ENCODE results near the gene ABCC3. TPM values are rescaled to one million over a fixed set of nuclear protein-coding genes. Genes with fewer than 3 reads are reported as not detected.
A peak's percentile ranks its signal among the peaks of the same experiment; 100 is the strongest.

ABCC3 gene
- total RNA-seq, 4 donors from 2014 or later: 2.0 to 18.7 (median 5.1) TPM

DNA sequence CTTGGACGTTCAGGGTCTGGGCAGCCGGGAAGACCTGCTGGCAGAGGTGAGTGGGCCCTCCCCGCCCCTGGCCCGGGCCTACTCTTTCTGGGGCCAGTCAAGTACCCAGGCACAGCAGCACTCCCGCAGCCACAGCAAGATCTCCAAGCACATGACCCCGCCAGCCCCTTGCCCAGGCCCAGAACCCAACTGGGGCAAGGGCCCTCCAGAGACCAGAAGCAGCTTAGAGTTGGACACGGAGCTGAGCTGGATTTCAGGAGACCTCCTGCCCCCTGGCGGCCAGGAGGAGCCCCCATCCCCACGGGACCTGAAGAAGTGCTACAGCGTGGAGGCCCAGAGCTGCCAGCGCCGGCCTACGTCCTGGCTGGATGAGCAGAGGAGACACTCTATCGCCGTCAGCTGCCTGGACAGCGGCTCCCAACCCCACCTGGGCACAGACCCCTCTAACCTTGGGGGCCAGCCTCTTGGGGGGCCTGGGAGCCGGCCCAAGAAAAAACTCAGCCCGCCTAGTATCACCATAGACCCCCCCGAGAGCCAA, 8.6 kb upstream of the ABCC3 start:
- 60% methylated on average over 1 of the region's 19 CpGs; no CpG with 5 or more reads in 1 of the 2 donors for WGBS, 2 donors (ENCODE audit: low coverage in 1 of 2)
- peaks cover 56% of the 10 kb centered on the region for H3K27me3 ChIP-seq
- TF ChIP-seq, protein P1, sequence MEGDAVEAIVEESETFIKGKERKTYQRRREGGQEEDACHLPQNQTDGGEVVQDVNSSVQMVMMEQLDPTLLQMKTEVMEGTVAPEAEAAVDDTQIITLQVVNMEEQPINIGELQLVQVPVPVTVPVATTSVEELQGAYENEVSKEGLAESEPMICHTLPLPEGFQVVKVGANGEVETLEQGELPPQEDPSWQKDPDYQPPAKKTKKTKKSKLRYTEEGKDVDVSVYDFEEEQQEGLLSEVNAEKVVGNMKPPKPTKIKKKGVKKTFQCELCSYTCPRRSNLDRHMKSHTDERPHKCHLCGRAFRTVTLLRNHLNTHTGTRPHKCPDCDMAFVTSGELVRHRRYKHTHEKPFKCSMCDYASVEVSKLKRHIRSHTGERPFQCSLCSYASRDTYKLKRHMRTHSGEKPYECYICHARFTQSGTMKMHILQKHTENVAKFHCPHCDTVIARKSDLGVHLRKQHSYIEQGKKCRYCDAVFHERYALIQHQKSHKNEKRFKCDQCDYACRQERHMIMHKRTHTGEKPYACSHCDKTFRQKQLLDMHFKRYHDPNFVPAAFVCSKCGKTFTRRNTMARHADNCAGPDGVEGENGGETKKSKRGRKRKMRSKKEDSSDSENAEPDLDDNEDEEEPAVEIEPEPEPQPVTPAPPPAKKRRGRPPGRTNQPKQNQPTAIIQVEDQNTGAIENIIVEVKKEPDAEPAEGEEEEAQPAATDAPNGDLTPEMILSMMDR (IDR thresholded peaks at IDR 0.05): peak in 3 of 4 experiments; percentile 61 to 83 (median 80)
- TF ChIP-seq POLR2A (IDR thresholded peaks at IDR 0.05): no peak
- peaks cover 0 to 8% (median 0%) of the 10 kb centered on the region in 3 donors for H3K4me1 ChIP-seq
- no peaks in the 10 kb centered on the region for H3K9me3 ChIP-seq
- H3K4me3 ChIP-seq: no peak overlapping the region
- H3K36me3 ChIP-seq: no peaks in the 10 kb centered on the region
- H3K27ac ChIP-seq: no peak overlapping the region
- peak; percentile 77 for ATAC-seq

DNA sequence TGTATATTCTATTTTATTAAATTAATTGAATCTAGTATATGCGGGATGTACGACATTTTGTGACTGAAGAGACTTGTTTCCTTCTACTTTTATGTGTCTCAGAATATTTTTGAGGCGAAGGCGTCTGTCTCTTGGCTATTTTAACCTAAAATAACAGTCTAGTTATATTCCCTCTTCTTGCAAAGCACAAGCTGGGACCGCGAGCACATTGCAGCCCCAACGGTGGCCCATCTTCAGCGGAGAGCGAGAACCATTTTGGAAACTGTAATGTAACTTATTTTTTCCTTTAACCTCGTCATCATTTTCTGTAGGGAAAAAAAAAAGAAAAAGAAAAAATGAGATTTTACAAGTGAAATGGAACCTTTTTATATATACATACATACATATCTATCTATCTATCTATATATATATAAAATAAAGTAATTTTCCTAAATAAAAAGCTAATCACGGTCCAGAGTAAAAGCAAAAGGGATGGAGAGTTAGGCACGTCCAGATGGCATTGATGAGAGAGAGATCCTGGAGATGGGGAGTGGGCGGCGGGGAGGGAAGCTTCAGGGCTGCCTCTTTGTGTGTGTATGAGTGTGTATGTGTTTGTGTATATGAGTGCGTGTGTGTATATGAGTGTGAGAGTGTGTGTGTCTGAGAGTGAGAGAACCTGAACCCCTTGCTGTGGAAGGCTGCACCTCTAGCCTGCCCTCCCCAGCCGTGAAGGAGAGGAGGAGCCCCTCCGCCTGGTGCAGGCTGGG, 7.5 kb upstream of the ABCC3 start:
- H3K4me3 ChIP-seq: no peak overlapping the region
- TF ChIP-seq POLR2AphosphoS5 (IDR thresholded peaks at IDR 0.05): no peak
- no peak for TF ChIP-seq POLR2A (IDR thresholded peaks at IDR 0.05)
- TF ChIP-seq, protein P1 (IDR thresholded peaks at IDR 0.05): no peak
- TF ChIP-seq EP300 (IDR thresholded peaks at IDR 0.05): no peak
- ATAC-seq: no peak
- peaks cover 61% of the 10 kb centered on the region for H3K27me3 ChIP-seq
- H3K4me1 ChIP-seq: peaks cover 0 to 8% (median 0%) of the 10 kb centered on the region in 3 donors
- WGBS, 2 donors (ENCODE audit: low coverage in 1 of 2): 82 to 84% methylated on average over 15 of the region's 17 CpGs
- no peaks in the 10 kb centered on the region for H3K9me3 ChIP-seq
- no peaks in the 10 kb centered on the region for H3K36me3 ChIP-seq
- no peak overlapping the region for H3K27ac ChIP-seq

DNA sequence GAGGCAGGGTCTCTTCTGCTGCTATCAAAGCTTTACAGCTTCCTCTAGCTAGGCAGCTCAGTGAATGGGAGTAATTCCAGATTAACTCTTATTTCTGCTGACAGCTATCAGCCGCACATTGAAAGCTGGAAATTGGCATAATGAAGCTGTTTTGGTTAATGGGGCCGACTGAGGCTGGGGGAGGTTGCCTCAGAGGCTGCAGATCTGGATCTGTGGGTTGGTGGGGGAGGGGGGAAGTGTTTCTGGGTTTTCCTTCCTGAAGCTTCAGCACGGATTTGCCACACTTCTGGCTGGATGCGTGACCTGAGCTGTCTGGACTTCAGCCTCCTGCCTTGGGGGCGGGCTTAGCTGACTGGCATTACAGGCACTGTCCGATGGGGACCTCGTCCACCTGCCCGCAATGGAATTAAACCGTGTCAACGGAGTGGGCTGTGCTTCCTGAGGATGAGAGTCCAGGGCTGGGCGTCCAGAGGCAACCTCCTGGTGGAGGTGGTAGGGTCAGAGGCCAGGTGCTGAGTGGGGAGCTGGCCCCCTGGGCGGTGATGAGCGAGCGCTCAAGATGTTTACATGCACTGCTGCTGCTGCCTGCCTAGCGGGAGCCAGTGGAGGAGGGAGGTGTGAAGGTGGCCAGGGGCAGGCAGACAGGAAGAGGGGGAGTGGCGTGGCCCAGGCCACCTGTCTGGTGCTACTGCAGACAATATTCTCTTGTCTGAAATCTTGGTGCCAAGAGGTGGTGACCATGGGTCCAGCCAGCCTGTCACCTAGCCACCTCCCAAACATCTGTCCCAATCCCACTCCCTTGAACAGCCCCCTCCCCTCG, 6.7 kb upstream of the ABCC3 start:
- no peak overlapping the region for H3K4me3 ChIP-seq
- no peak for TF ChIP-seq EP300 (IDR thresholded peaks at IDR 0.05)
- no peak for TF ChIP-seq POLR2AphosphoS5 (IDR thresholded peaks at IDR 0.05)
- no peak for TF ChIP-seq POLR2A (IDR thresholded peaks at IDR 0.05)
- TF ChIP-seq, protein P1 (IDR thresholded peaks at IDR 0.05): no peak
- H3K9me3 ChIP-seq: no peaks in the 10 kb centered on the region
- peaks cover 55% of the 10 kb centered on the region for H3K27me3 ChIP-seq
- no peaks in the 10 kb centered on the region for H3K36me3 ChIP-seq
- WGBS, 2 donors (ENCODE audit: low coverage in 1 of 2): no CpG with 5 or more reads among the region's 17 CpGs
- ATAC-seq: no peak
- no peak overlapping the region for H3K27ac ChIP-seq
- peaks cover 0 to 8% (median 0%) of the 10 kb centered on the region in 3 donors for H3K4me1 ChIP-seq

DNA sequence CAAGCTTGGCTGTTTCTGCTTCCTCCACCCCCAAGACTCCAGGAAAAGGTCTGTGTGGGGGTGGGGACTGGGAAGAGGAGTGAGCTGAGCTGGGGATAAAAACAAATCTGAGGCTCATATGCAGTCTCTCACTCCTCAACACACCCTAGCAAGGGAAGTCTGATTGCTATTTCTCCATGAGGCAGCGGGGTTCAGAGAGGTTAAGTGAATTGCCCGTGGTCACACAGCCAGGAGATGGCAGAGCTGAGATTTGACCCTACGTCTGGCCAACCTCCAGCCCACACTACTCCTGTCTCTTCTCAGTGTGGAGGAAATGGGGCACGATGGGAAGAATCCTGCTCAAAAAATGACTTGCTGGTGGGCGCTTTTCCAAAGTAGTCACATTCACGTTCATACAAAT, 4.8 kb upstream of the ABCC3 start:
- no peak overlapping the region for H3K27ac ChIP-seq
- H3K4me3 ChIP-seq: no peak overlapping the region
- WGBS, 2 donors (ENCODE audit: low coverage in 1 of 2): 80% methylated on average over 2 of the region's 6 CpGs; no CpG with 5 or more reads in 1 of the 2 donors
- peaks cover 0 to 16% (median 8%) of the 10 kb centered on the region in 3 donors for H3K4me1 ChIP-seq
- H3K27me3 ChIP-seq: peaks cover 59% of the 10 kb centered on the region
- no peaks in the 10 kb centered on the region for H3K9me3 ChIP-seq
- TF ChIP-seq POLR2A (IDR thresholded peaks at IDR 0.05): no peak
- TF ChIP-seq EP300 (IDR thresholded peaks at IDR 0.05): no peak
- no peak for TF ChIP-seq POLR2AphosphoS5 (IDR thresholded peaks at IDR 0.05)
- ATAC-seq: no peak
- no peaks in the 10 kb centered on the region for H3K36me3 ChIP-seq

DNA sequence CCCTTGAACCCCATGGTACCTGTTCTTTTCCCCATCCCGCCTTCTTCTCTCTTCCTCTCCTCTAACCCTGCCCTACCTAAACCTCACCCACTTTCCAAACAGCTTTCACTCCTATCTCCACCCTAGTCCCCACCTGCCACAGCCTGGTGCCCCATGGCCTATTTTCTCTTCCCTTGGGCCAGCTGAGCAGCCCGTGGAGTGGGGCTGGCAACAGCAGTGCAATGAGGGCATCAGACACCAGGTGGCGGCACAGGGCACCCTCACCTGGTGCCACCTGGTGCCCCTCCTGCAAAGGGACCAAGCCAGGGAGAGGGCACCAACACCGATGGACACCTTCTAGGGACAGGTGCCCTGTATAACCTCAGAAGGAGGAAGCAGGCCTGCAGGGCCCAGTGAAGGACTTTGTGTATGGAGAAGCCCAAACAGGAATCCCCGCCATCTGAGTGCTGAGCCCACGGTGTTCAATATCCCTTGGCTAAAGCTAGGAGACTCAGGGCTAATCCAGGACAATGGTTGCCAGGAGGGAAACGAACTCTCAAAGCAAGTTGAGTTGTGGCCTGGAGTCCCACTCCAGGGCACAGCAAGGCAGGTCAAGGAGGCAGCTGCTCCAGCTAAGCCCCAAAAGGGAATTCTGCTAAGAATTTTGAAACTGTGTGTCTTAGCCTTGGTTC, 4.0 kb upstream of the ABCC3 start:
- no peaks in the 10 kb centered on the region for H3K9me3 ChIP-seq
- 77% methylated on average over 2 of the region's 7 CpGs; no CpG with 5 or more reads in 1 of the 2 donors for WGBS, 2 donors (ENCODE audit: low coverage in 1 of 2)
- no peaks in the 10 kb centered on the region for H3K36me3 ChIP-seq
- H3K27ac ChIP-seq: no peak overlapping the region
- ATAC-seq: no peak
- no peak overlapping the region for H3K4me3 ChIP-seq
- peaks cover 67% of the 10 kb centered on the region for H3K27me3 ChIP-seq
- peaks cover 0 to 24% (median 15%) of the 10 kb centered on the region in 3 donors for H3K4me1 ChIP-seq
- TF ChIP-seq POLR2A (IDR thresholded peaks at IDR 0.05): no peak
- TF ChIP-seq, protein P1 (IDR thresholded peaks at IDR 0.05): peak in 3 of 4 experiments; percentile 74 to 86 (median 82)
